A673 (cell line): Measurements from ENCODE around the gene RASA1.

Experiments
- EZH2 ChIP-seq: fragments of 200-600 bp; sonication (generic); IDR thresholded peaks from 2 replicates; pipeline ENCODE4 v1.6.1; 2017; ENCODE audit warnings: borderline replicate concordance, low read depth, mild to moderate bottlenecking, mixed read lengths, antibody characterized with exemption, low read length; ENCODE audit not compliant: poor library complexity, severe bottlenecking
- TF ChIP-seq, protein P1 (sequence below): fragments of 300-800, 200-600 bp; sonication (generic); conservative IDR thresholded peaks from 2 replicates; pipeline ENCODE4 v1.5.1; 2017; ENCODE audit warnings: low read depth, mild to moderate bottlenecking, antibody characterized with exemption, low read length, moderate library complexity, mixed read lengths

DNA sequence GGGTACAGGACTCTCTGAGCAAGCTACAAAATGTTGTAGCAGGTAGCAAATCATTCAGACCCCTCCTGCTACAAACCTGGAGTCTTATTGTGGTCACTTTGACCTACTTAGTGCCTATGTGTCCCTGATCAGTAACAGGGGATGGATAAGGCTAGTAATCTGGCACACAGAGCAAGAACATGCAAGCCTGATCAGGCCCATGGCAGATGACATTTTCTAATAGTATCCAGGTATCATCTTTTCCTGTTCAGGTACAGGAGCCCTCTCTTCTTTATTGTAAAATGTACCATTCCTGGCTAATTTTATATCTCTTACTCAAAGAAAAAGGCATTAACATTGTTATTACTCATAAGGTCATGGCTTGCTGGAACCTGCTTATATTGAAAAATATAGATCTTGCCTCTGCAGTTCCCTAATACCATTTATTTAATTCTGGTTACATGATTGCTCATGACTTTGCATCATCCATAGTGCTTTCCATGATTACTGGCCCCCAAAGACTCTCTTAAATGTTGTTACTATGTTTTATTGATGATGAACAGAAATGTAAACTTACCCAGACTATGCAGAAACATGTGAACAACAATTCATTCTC is 163.3 kb downstream of the RASA1 start:
- no peak for TF ChIP-seq EZH2
- TF ChIP-seq, protein P1, sequence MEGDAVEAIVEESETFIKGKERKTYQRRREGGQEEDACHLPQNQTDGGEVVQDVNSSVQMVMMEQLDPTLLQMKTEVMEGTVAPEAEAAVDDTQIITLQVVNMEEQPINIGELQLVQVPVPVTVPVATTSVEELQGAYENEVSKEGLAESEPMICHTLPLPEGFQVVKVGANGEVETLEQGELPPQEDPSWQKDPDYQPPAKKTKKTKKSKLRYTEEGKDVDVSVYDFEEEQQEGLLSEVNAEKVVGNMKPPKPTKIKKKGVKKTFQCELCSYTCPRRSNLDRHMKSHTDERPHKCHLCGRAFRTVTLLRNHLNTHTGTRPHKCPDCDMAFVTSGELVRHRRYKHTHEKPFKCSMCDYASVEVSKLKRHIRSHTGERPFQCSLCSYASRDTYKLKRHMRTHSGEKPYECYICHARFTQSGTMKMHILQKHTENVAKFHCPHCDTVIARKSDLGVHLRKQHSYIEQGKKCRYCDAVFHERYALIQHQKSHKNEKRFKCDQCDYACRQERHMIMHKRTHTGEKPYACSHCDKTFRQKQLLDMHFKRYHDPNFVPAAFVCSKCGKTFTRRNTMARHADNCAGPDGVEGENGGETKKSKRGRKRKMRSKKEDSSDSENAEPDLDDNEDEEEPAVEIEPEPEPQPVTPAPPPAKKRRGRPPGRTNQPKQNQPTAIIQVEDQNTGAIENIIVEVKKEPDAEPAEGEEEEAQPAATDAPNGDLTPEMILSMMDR: no peak
